GM12801 (cell line): ENCODE data around the gene MTFMT.

Experiments
- CTCF ChIP-seq: IDR thresholded peaks from one replicate; pipeline ENCODE4 v1.5.1; 2011; ENCODE audit warnings: control low read depth; ENCODE audit not compliant: insufficient read length; ENCODE audit errors: extremely low read depth

MTFMT gene

GRCh38 chr15:65056868-65057548, 27.6 kb upstream of the MTFMT start:
- TF ChIP-seq CTCF = no peak

GRCh38 chr15:65056106-65056505, 26.7 kb upstream of the MTFMT start:
- TF ChIP-seq CTCF = no peak

GRCh38 chr15:65055201-65055870, 25.9 kb upstream of the MTFMT start:
- no peak for TF ChIP-seq CTCF

GRCh38 chr15:65054333-65055200, 25.1 kb upstream of the MTFMT start:
- no peak for TF ChIP-seq CTCF

GRCh38 chr15:65052956-65053355, 23.5 kb upstream of the MTFMT start:
- no peak for TF ChIP-seq CTCF

- no peak for TF ChIP-seq CTCF
Measured at GRCh38 chr15:65051266-65051665, 21.8 kb upstream of the MTFMT start.

- no peak for TF ChIP-seq CTCF
Measured at GRCh38 chr15:65050270-65050669, 20.8 kb upstream of the MTFMT start.
